Camera-type eye (tissue), 1 donor: ENCODE results near the gene BANF2. TPM values are rescaled to one million over a fixed set of nuclear protein-coding genes. Genes with fewer than 3 reads are reported as not detected.

Experiments
- total RNA-seq: library from RNA; depleted of rRNA; stranded (reverse); fragments of >200 nt; gene quantifications from one replicate; pipeline ENCODE4 v1.2.3, GENCODE V29; 2014

BANF2 gene
- not detected for total RNA-seq

GRCh38 chr20:17699931-17700351 lies at the start of gene BANF2:
Gene BANF2 (plus strand): TSS chr20:17699966. CDS start chr20:17725026, 25,060 bp downstream.

GRCh38 chr20:17682103-17682888 lies 17.5 kb upstream of the BANF2 start, which contains the start of gene RRBP1:
Gene RRBP1 (minus strand): TSS chr20:17682242. CDS start chr20:17660507, 21,735 bp downstream.

Other genes starting within 250 kb of the BANF2 start
- 676 TPM for gene BFSP1, start 168.6 kb upstream of the BANF2 start, total RNA-seq
- gene DSTN, start 129.9 kb upstream of the BANF2 start, total RNA-seq, result 225 TPM
- 160 TPM for gene RRBP1, start 17.7 kb upstream of the BANF2 start, total RNA-seq